Omental fat pad (tissue), 4 donors: ENCODE results near the gene TRIOBP. TPM values are rescaled to one million over a fixed set of nuclear protein-coding genes. Genes with fewer than 3 reads are reported as not detected.

Experiments
- ATAC-seq: fragments of 150-250 bp; one replicate; pipeline ENCODE4 v1.9.1; 2016; ENCODE audit warnings: mild to moderate bottlenecking, moderate library complexity; ENCODE audit not compliant: low FRiP score
- DNase-seq: peaks from one replicate; pipeline ENCODE4 v3.0.0-alpha.2; 2019; ENCODE audit warnings: low spot score
- CTCF ChIP-seq, 3 donors: fragments of 450-650 bp; IDR thresholded peaks; one replicate each; pipeline ENCODE4 v1.5.1; 2016 to 2017; ENCODE audit warnings: antibody characterized with exemption in 3 of 3, mild to moderate bottlenecking in 3 of 3, moderate library complexity in 2 of 3
- total RNA-seq, 4 donors: library from RNA; depleted of rRNA; stranded (reverse); fragments of >200 nt; gene quantifications; one replicate each; pipeline ENCODE4 v1.1.0, GENCODE V29; 2016

Gene TRIOBP
- total RNA-seq, 4 donors from 2014 or later = 79.2 to 179 (median 82.8) TPM

- TF ChIP-seq CTCF (IDR thresholded peaks at IDR 0.05) = no peak
- no peak for DNase-seq
- no peak for ATAC-seq
Observed at GRCh38 chr22:37678372-37678771, 18.5 kb upstream of the TRIOBP start.

- DNase-seq (no peak), ATAC-seq (no peak)
- no peak for TF ChIP-seq CTCF (IDR thresholded peaks at IDR 0.05)
Observed at GRCh38 chr22:37679670-37680069, 17.2 kb upstream of the TRIOBP start.

GRCh38 chr22:37680191-37680851 is 16.5 kb upstream of the TRIOBP start:
- ATAC-seq (no peak), DNase-seq (no peak)
- no peak for TF ChIP-seq CTCF (IDR thresholded peaks at IDR 0.05)

- no peak for DNase-seq
- no peak for TF ChIP-seq CTCF (IDR thresholded peaks at IDR 0.05)
- ATAC-seq = no peak
Observed at GRCh38 chr22:37681001-37681424, 15.8 kb upstream of the TRIOBP start.

DNA sequence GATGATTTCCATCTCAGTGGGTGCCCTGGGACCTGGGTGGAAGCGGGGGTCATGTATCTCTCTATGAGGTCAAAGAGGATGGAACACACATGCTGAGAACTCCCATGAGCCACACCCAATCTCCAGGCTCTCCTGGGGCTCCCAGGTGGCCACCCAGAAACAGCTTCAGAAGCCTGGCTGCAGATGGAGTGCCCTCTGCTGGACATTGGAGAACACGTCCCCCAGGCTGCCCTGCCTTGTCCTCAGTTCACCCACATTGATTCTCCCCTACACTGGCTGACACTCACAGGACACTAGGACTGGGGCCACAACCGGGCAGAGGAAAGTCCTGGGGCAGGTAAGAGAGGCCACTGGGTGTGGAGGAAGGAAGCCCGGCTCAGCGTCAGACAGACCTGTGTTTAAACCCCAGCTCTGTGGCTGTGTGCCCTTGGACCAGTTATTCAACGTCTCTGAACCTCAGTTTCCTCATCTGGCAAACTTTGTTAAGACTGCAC is 15.2 kb upstream of the TRIOBP start:
- DNase-seq (no peak), ATAC-seq (peak; percentile 18)
- peak in 1 of 3 donors; percentile 9 for TF ChIP-seq CTCF (IDR thresholded peaks at IDR 0.05)

- ATAC-seq (no peak), DNase-seq (no peak)
- no peak for TF ChIP-seq CTCF (IDR thresholded peaks at IDR 0.05)
Observed at GRCh38 chr22:37684803-37685615, 11.8 kb upstream of the TRIOBP start.
